Peyer's patch (tissue), 4 donors: ENCODE measurements around the gene IRF3.

Experiments used
- CTCF ChIP-seq, 6 experiments: fragments of 450-650 bp in 4 of 6; fragments of 200-600 bp in 2 of 6; sonication (generic) in 1 of 6; IDR thresholded peaks; one replicate each; pipeline ENCODE4 v1.5.1; 2017 to 2019; ENCODE audit warnings: antibody characterized with exemption in 6 of 6, mild to moderate bottlenecking in 3 of 6, moderate library complexity in 1 of 6
- POLR2A ChIP-seq, 2 donors: fragments of 450-650 bp; IDR thresholded peaks; one replicate each; pipeline ENCODE4 v1.5.1; 2017; ENCODE audit warnings: antibody characterized with exemption in 2 of 2, mild to moderate bottlenecking in 2 of 2, moderate library complexity in 2 of 2

GRCh38 chr19:49690079-49690655 lies 24.5 kb upstream of the IRF3 start:
- TF ChIP-seq POLR2A (IDR thresholded peaks at IDR 0.05) (no peak), CTCF (IDR thresholded peaks at IDR 0.05) (peak in 1 of 6 experiments; percentile 0)
